NCI-H748 (cell line): ENCODE data around the gene NDEL1.

ENCODE experiments used
- DNase-seq: peaks from one replicate; lab custom pipeline; 2025; ENCODE audit not compliant: unreplicated experiment; lab: John Stamatoyannopoulos, UW

NDEL1 gene

GRCh38 chr17:8500609-8501008 lies 64.9 kb downstream of the NDEL1 start:
- DNase-seq = no peak

GRCh38 chr17:8502126-8502525 lies 66.4 kb downstream of the NDEL1 start:
- no peak for DNase-seq

GRCh38 chr17:8503368-8503767 lies 67.7 kb downstream of the NDEL1 start:
- no peak for DNase-seq

GRCh38 chr17:8503807-8504206 lies 68.1 kb downstream of the NDEL1 start:
- DNase-seq = no peak

GRCh38 chr17:8504460-8505207 lies 69.0 kb downstream of the NDEL1 start:
- DNase-seq = no peak

GRCh38 chr17:8506145-8506544 lies 70.5 kb downstream of the NDEL1 start:
- no peak for DNase-seq

- no peak for DNase-seq
Observed at GRCh38 chr17:8514801-8515200, 79.1 kb downstream of the NDEL1 start.
